MCF 10A (cell line): ENCODE results near the gene MAPRE2. TPM values are rescaled to one million over a fixed set of nuclear protein-coding genes. Genes with fewer than 3 reads are reported as not detected.

Source experiments
- BruUV-seq: library from RNA; stranded (reverse); fragments of 400-500 nt; replicated peaks from 2 replicates; lab custom pipeline; 2021; lab: Mats Ljungman, UMichigan
- CTCF ChIA-PET: fragments of 300-600 bp; sonication (Branson Sonifier 250); formaldehyde crosslinking; extraction: SDS; loops from one replicate; lab custom pipeline; 2021; ENCODE audit warnings: antibody characterized with exemption, inconsistent platforms; lab: Yijun Ruan, JAX
- POLR2A ChIA-PET: fragments of 300-600, 350-650 bp; sonication (Branson Sonifier 250); formaldehyde crosslinking; extraction: SDS; loops from one replicate; lab custom pipeline; 2020; ENCODE audit warnings: antibody characterized with exemption, inconsistent platforms; lab: Yijun Ruan, JAX
- DNase-seq: peaks from one replicate; pipeline ENCODE4 v3.0.0-alpha.2; 2018; ENCODE audit not compliant: unreplicated experiment
- H3K27ac Mint-ChIP-seq: one replicate; pipeline ENCODE4 v1.8.0; 2022; ENCODE audit warnings: mild to moderate bottlenecking, low read depth, mixed read lengths; ENCODE audit not compliant: unreplicated experiment
- H3K27me3 Mint-ChIP-seq: one replicate; pipeline ENCODE4 v1.8.0; 2022; ENCODE audit warnings: mixed read lengths; ENCODE audit not compliant: insufficient read depth, unreplicated experiment
- H3K36me3 Mint-ChIP-seq: one replicate; pipeline ENCODE4 v1.8.0; 2022; ENCODE audit warnings: mild to moderate bottlenecking, moderate library complexity, mixed read lengths; ENCODE audit not compliant: insufficient read depth, unreplicated experiment
- H3K4me1 Mint-ChIP-seq: one replicate; pipeline ENCODE4 v1.8.0; 2022; ENCODE audit warnings: mixed read lengths; ENCODE audit not compliant: insufficient read depth, unreplicated experiment
- H3K4me3 Mint-ChIP-seq: one replicate; pipeline ENCODE4 v1.8.0; 2022; ENCODE audit warnings: mild to moderate bottlenecking, moderate library complexity, mixed read lengths; ENCODE audit not compliant: unreplicated experiment
- H3K9me3 Mint-ChIP-seq: one replicate; pipeline ENCODE4 v1.8.0; 2022; ENCODE audit warnings: mixed read lengths; ENCODE audit not compliant: unreplicated experiment
- CTCF ChIP-seq: fragments of 200-600 bp; IDR thresholded peaks from one replicate; pipeline ENCODE4 v1.8.0; 2022; ENCODE audit warnings: antibody characterized with exemption, mild to moderate bottlenecking; ENCODE audit not compliant: unreplicated experiment
- intact Hi-C: fragments of 100-400 bp; cut with micrococcal nuclease; formaldehyde crosslinking; loops from 2 replicates; pipeline ENCODE4 v1.14.1; 2022
- total RNA-seq: library from RNA; stranded (reverse); gene quantifications from 2 replicates; pipeline ENCODE4 v1.2.3, GENCODE V29; 2022

MAPRE2 gene
- total RNA-seq, 1 experiment from 2014 or later, result 7.7 TPM

GRCh38 chr18:35171315-35171987 is 130.2 kb downstream of the MAPRE2 start:
- no peak for DNase-seq
- TF ChIP-seq CTCF, result no peak
- Mint-ChIP-seq H3K27me3 (peaks cover 12% of the 10 kb centered on the region), H3K4me1 (no peaks in the 10 kb centered on the region), H3K27ac (no peak overlapping the region), H3K4me3 (no peak overlapping the region), H3K9me3 (peaks cover 7% of the 10 kb centered on the region), H3K36me3 (no peaks in the 10 kb centered on the region)
- intact Hi-C loops, result no loop called here
- ChIA-PET CTCF (interaction anchor here (0.8 to 1.3 kb wide), 4 partner anchors 26 to 162 kb away, joined by 3 read pairs; no protein-coding TSS in a partner anchor), POLR2A (no interaction called here)
- BruUV-seq, result no TSS peak

GRCh38 chr18:35172009-35172408 is 130.8 kb downstream of the MAPRE2 start:
- intact Hi-C loops, result no loop called here
- Mint-ChIP-seq H3K4me1 (no peaks in the 10 kb centered on the region), H3K4me3 (no peak overlapping the region), H3K27ac (no peak overlapping the region), H3K36me3 (no peaks in the 10 kb centered on the region), H3K9me3 (peaks cover 7% of the 10 kb centered on the region), H3K27me3 (peaks cover 12% of the 10 kb centered on the region)
- DNase-seq, result no peak
- no peak for TF ChIP-seq CTCF
- POLR2A ChIA-PET, result no interaction called here
- CTCF ChIA-PET, result interaction anchor here (0.8 to 1.3 kb wide), 3 partner anchors 27 to 163 kb away, joined by 3 read pairs; no protein-coding TSS in a partner anchor
- BruUV-seq, result no TSS peak

- Mint-ChIP-seq H3K27me3 (peaks cover 12% of the 10 kb centered on the region), H3K9me3 (peaks cover 7% of the 10 kb centered on the region), H3K4me1 (no peaks in the 10 kb centered on the region), H3K4me3 (no peak overlapping the region), H3K27ac (no peak overlapping the region), H3K36me3 (no peaks in the 10 kb centered on the region)
- no peak for DNase-seq
- ChIA-PET CTCF (no interaction called here), POLR2A (no interaction called here)
- BruUV-seq, result no TSS peak
- TF ChIP-seq CTCF, result no peak
- intact Hi-C loops, result no loop called here
These were observed 131.3 kb downstream of the MAPRE2 start for GRCh38 chr18:35172451-35173035.

GRCh38 chr18:35174093-35174731 is 133.0 kb downstream of the MAPRE2 start:
- no TSS peak for BruUV-seq
- intact Hi-C loops, result no loop called here
- no peak for TF ChIP-seq CTCF
- no peak overlapping the region for H3K4me3 Mint-ChIP-seq
- no peak for DNase-seq
- POLR2A ChIA-PET, result no interaction called here
- no peak overlapping the region for H3K27ac Mint-ChIP-seq
- no peaks in the 10 kb centered on the region for H3K36me3 Mint-ChIP-seq
- H3K4me1 Mint-ChIP-seq, result no peaks in the 10 kb centered on the region
- H3K27me3 Mint-ChIP-seq, result peaks cover 12% of the 10 kb centered on the region
- H3K9me3 Mint-ChIP-seq, result peaks cover 7% of the 10 kb centered on the region
- CTCF ChIA-PET, result no interaction called here
